ENCODE measurements around the gene ZNF500. TPM values are rescaled to one million over a fixed set of nuclear protein-coding genes. Genes with fewer than 3 reads are reported as not detected.

Gene ZNF500
- polyA plus RNA-seq, 2 of the 4 experiments (the other 2 are of a cell fraction) = 4.6 to 6.7 TPM

GRCh38 chr16:4699046-4699556 is 67.9 kb downstream of the ZNF500 start:
- Histone ChIP-seq H3K9me3 (no peaks in the 10 kb centered on the region), H3K4me2 (no peak overlapping the region), H3K27ac (no peak overlapping the region), H3K4me1 (0 out of 3 replicates have a peak, but pooled peaks cover 5% of the 10 kb centered on the region), H3K4me3 (no peak overlapping the region)
- ATAC-seq (no peak), FAIRE-seq (no peak), DNase-seq (ENCODE audit: low read depth in 1 of 2, low spot score in 1 of 2) (no peak)
- 95% methylated on average over 19 of the region's 19 CpGs for WGBS (ENCODE audit: missing lambda C conversion rate)
- POLR2A ChIA-PET = interaction anchor here (0.6 to 0.7 kb wide), 2 partner anchors 175 to 255 kb away, joined by 3 to 9 read pairs; no protein-coding TSS in a partner anchor
- CTCF ChIA-PET = interaction anchor here (1.0 to 1.4 kb wide), 2 partner anchors 49 to 258 kb away, joined by 3 read pairs; no protein-coding TSS in a partner anchor
- TF ChIP-seq HEYL (CRISPR knock-in tag; IDR thresholded peaks at IDR 0.05) (no peak), EP300 (IDR thresholded peaks at IDR 0.05) (no peak), ELK1 (IDR thresholded peaks at IDR 0.05; ENCODE audit: low read depth, low read length) (no peak), FOSL2 (IDR thresholded peaks at IDR 0.05) (no peak), FOSL2 (CRISPR knock-in tag; IDR thresholded peaks at IDR 0.05) (no peak), POLR2AphosphoS2 (conservative IDR thresholded peaks at IDR 0.05; ENCODE audit: low read length) (no peak), RNF2 (IDR thresholded peaks at IDR 0.05; ENCODE audit: borderline replicate concordance, low read depth) (no peak), ESRRA (IDR thresholded peaks at IDR 0.05; ENCODE audit: borderline replicate concordance, low read length) (no peak), GATA3 (IDR thresholded peaks at IDR 0.05; ENCODE audit: borderline replicate concordance) (no peak), FOXS1 (CRISPR knock-in tag; IDR thresholded peaks at IDR 0.05) (no peak), PBX3 (IDR thresholded peaks at IDR 0.05) (no peak), USF2 (IDR thresholded peaks at IDR 0.05) (no peak), HOXB5 (CRISPR knock-in tag; IDR thresholded peaks at IDR 0.05) (no peak), ZC3H11A (IDR thresholded peaks at IDR 0.05) (no peak), HMGXB4 (CRISPR knock-in tag; IDR thresholded peaks at IDR 0.05; ENCODE audit: borderline replicate concordance) (no peak), HES2 (IDR thresholded peaks at IDR 0.05) (no peak), RCOR1 (IDR thresholded peaks at IDR 0.05; ENCODE audit: low read depth, low read length) (no peak), EHF (CRISPR knock-in tag; IDR thresholded peaks at IDR 0.05) (no peak), TFCP2L1 (CRISPR knock-in tag; IDR thresholded peaks at IDR 0.05) (no peak), CBX8 (IDR thresholded peaks at IDR 0.05) (no peak)

GRCh38 chr16:4698321-4699045 is 68.5 kb downstream of the ZNF500 start:
- no peak overlapping the region for H3K4me3 ChIP-seq
- DNase-seq (ENCODE audit: low read depth in 1 of 2, low spot score in 1 of 2) (no peak), FAIRE-seq (no peak), ATAC-seq (no peak)
- POLR2A ChIA-PET = interaction anchor here (0.6 to 0.7 kb wide), 3 partner anchors 35 to 255 kb away, joined by 3 to 9 read pairs (median 5); partner anchors contain the start of genes ANKS3 and DNAAF8
- no peak overlapping the region for H3K27ac ChIP-seq
- H3K9me3 ChIP-seq = no peaks in the 10 kb centered on the region
- CTCF ChIA-PET = interaction anchor here (1.0 to 1.7 kb wide), 2 partner anchors 258 to 386 kb away, joined by 3 to 6 read pairs; no protein-coding TSS in a partner anchor
- no peak overlapping the region for H3K4me2 ChIP-seq
- WGBS (ENCODE audit: missing lambda C conversion rate) = 93% methylated on average over 21 of the region's 36 CpGs
- H3K4me1 ChIP-seq = 0 out of 3 replicates have a peak, but pooled peaks cover 5% of the 10 kb centered on the region
- TF ChIP-seq MAZ (IDR thresholded peaks at IDR 0.05; ENCODE audit: borderline replicate concordance, low read depth, low read length) (no peak), ZC3H11A (IDR thresholded peaks at IDR 0.05) (no peak)

Small RNA genes within 50 kb of the gene (small RNA-seq; reads per million reads assigned to genes)
- 0 reads per million in 6 experiments for gene RF00017

Other genes with a start within 250 kb of the ZNF500 start
- gene CDIP1, start 228.4 kb downstream of the ZNF500 start, polyA plus RNA-seq (2011; rRNA removed) = 3.7 and 4.4 TPM in 2 replicates
- 7.8 to 8.4 TPM (median 8.3 TPM) in 3 replicates for gene CDIP1, start 228.4 kb downstream of the ZNF500 start, polyA plus RNA-seq (2017; fragmentation: RNase III; extraction: RNeasy Plus Mini Kit Qiagen cat#74134 plus additional on column Dnase treatment)
- 0.03 TPM in 1 of 2 replicates, not detected in the other for gene C16orf96, start 210.8 kb downstream of the ZNF500 start, polyA plus RNA-seq (2011; rRNA removed)
- gene C16orf96, start 210.8 kb downstream of the ZNF500 start, polyA plus RNA-seq (2017; fragmentation: RNase III; extraction: RNeasy Plus Mini Kit Qiagen cat#74134 plus additional on column Dnase treatment) = 0.01 to 0.03 TPM in 2 of 3 replicates, not detected in the other
- gene UBALD1, start 152.3 kb downstream of the ZNF500 start, polyA plus RNA-seq (2011; rRNA removed) = 10.0 and 10.2 TPM in 2 replicates
- gene UBALD1, start 152.3 kb downstream of the ZNF500 start, polyA plus RNA-seq (2017; fragmentation: RNase III; extraction: RNeasy Plus Mini Kit Qiagen cat#74134 plus additional on column Dnase treatment) = 33.2 to 36.6 TPM (median 34.1 TPM) in 3 replicates
- gene MGRN1, start 142.3 kb downstream of the ZNF500 start, polyA plus RNA-seq (2011; rRNA removed) = 4.3 and 8.2 TPM in 2 replicates
- 28.2 to 30.6 TPM (median 29.9 TPM) in 3 replicates for gene MGRN1, start 142.3 kb downstream of the ZNF500 start, polyA plus RNA-seq (2017; fragmentation: RNase III; extraction: RNeasy Plus Mini Kit Qiagen cat#74134 plus additional on column Dnase treatment)
- gene NUDT16L1, start 73.6 kb downstream of the ZNF500 start, polyA plus RNA-seq (2011; rRNA removed) = 15.5 and 16.8 TPM in 2 replicates
- 21.8 to 24.4 TPM (median 22.9 TPM) in 3 replicates for gene NUDT16L1, start 73.6 kb downstream of the ZNF500 start, polyA plus RNA-seq (2017; fragmentation: RNase III; extraction: RNeasy Plus Mini Kit Qiagen cat#74134 plus additional on column Dnase treatment)
- gene ANKS3, start 32.9 kb downstream of the ZNF500 start, polyA plus RNA-seq (2011; rRNA removed) = 19.8 and 22.7 TPM in 2 replicates
- gene ANKS3, start 32.9 kb downstream of the ZNF500 start, polyA plus RNA-seq (2017; fragmentation: RNase III; extraction: RNeasy Plus Mini Kit Qiagen cat#74134 plus additional on column Dnase treatment) = 22.4 to 30.6 TPM (median 27.1 TPM) in 3 replicates
- 1.6 and 1.7 TPM in 2 replicates for gene DNAAF8, start 32.6 kb downstream of the ZNF500 start, polyA plus RNA-seq (2011; rRNA removed)
- gene DNAAF8, start 32.6 kb downstream of the ZNF500 start, polyA plus RNA-seq (2017; fragmentation: RNase III; extraction: RNeasy Plus Mini Kit Qiagen cat#74134 plus additional on column Dnase treatment) = 0.73 to 1.6 TPM (median 0.89 TPM) in 3 replicates
- not detected in 2 replicates for gene SEPTIN12, start 21.2 kb upstream of the ZNF500 start, polyA plus RNA-seq (2011; rRNA removed)
- gene SEPTIN12, start 21.2 kb upstream of the ZNF500 start, polyA plus RNA-seq (2017; fragmentation: RNase III; extraction: RNeasy Plus Mini Kit Qiagen cat#74134 plus additional on column Dnase treatment) = 0.14 TPM in 1 of 3 replicates, not detected in the others
- gene SMIM22, start 28.2 kb upstream of the ZNF500 start, polyA plus RNA-seq (2011; rRNA removed) = not detected in 2 replicates
- not detected in 3 replicates for gene SMIM22, start 28.2 kb upstream of the ZNF500 start, polyA plus RNA-seq (2017; fragmentation: RNase III; extraction: RNeasy Plus Mini Kit Qiagen cat#74134 plus additional on column Dnase treatment)
- gene ROGDI, start 35.5 kb upstream of the ZNF500 start, polyA plus RNA-seq (2011; rRNA removed) = 7.2 and 7.9 TPM in 2 replicates
- 12.4 to 18.9 TPM (median 15.1 TPM) in 3 replicates for gene ROGDI, start 35.5 kb upstream of the ZNF500 start, polyA plus RNA-seq (2017; fragmentation: RNase III; extraction: RNeasy Plus Mini Kit Qiagen cat#74134 plus additional on column Dnase treatment)
- gene GLYR1, start 80.1 kb upstream of the ZNF500 start, polyA plus RNA-seq (2011; rRNA removed) = 33.8 and 37.1 TPM in 2 replicates
- gene GLYR1, start 80.1 kb upstream of the ZNF500 start, polyA plus RNA-seq (2017; fragmentation: RNase III; extraction: RNeasy Plus Mini Kit Qiagen cat#74134 plus additional on column Dnase treatment) = 52.0 to 55.1 TPM (median 54.5 TPM) in 3 replicates
- 14.2 and 15.9 TPM in 2 replicates for gene UBN1, start 80.3 kb upstream of the ZNF500 start, polyA plus RNA-seq (2011; rRNA removed)
- 18.0 to 20.0 TPM (median 18.3 TPM) in 3 replicates for gene UBN1, start 80.3 kb upstream of the ZNF500 start, polyA plus RNA-seq (2017; fragmentation: RNase III; extraction: RNeasy Plus Mini Kit Qiagen cat#74134 plus additional on column Dnase treatment)
- 2.6 and 2.7 TPM in 2 replicates for gene PPL, start 170.0 kb upstream of the ZNF500 start, polyA plus RNA-seq (2011; rRNA removed)
- 1.8 to 2.9 TPM (median 2.0 TPM) in 3 replicates for gene PPL, start 170.0 kb upstream of the ZNF500 start, polyA plus RNA-seq (2017; fragmentation: RNase III; extraction: RNeasy Plus Mini Kit Qiagen cat#74134 plus additional on column Dnase treatment)
- gene SEC14L5, start 191.2 kb upstream of the ZNF500 start, polyA plus RNA-seq (2011; rRNA removed) = 0.05 and 0.07 TPM in 2 replicates
- gene SEC14L5, start 191.2 kb upstream of the ZNF500 start, polyA plus RNA-seq (2017; fragmentation: RNase III; extraction: RNeasy Plus Mini Kit Qiagen cat#74134 plus additional on column Dnase treatment) = 0.03 TPM in 3 replicates

All from A549 (cell line).